KMS-11 (cell line): ENCODE measurements around the gene SGTA.

Experiments used
- H2AFZ ChIP-seq: fragments of 200-600 bp; sonication (generic); 2 replicates; pipeline ENCODE4 v1.6.1; 2016; ENCODE audit warnings: antibody characterized with exemption, mixed run types, low read depth
- H3K27ac ChIP-seq: fragments of 200-600 bp; sonication (generic); 2 replicates; pipeline ENCODE4 v1.6.1; 2016; ENCODE audit warnings: mild to moderate bottlenecking, mixed run types
- H3K27me3 ChIP-seq: fragments of 200-600 bp; sonication (generic); 2 replicates; pipeline ENCODE4 v1.6.1; 2017; ENCODE audit warnings: mild to moderate bottlenecking, low read depth, mixed run types, moderate library complexity; ENCODE audit not compliant: insufficient read depth
- H3K36me3 ChIP-seq: fragments of 200-600 bp; sonication (generic); 2 replicates; pipeline ENCODE4 v1.6.1; 2017; ENCODE audit warnings: mild to moderate bottlenecking, mixed run types; ENCODE audit not compliant: insufficient read depth
- H3K4me1 ChIP-seq: fragments of 200-600 bp; sonication (generic); 2 replicates; pipeline ENCODE4 v1.6.1; 2016; ENCODE audit warnings: mild to moderate bottlenecking, low read depth, mixed run types; ENCODE audit not compliant: poor library complexity, severe bottlenecking
- H3K4me2 ChIP-seq: fragments of 200-600 bp; sonication (generic); 2 replicates; pipeline ENCODE4 v1.7.0; 2016; ENCODE audit warnings: mild to moderate bottlenecking, mixed run types
- H3K4me3 ChIP-seq: fragments of 200-600 bp; sonication (generic); IDR thresholded peaks from 2 replicates; pipeline ENCODE4 v1.6.1; 2017; ENCODE audit warnings: low read depth, low read length, mixed read lengths; ENCODE audit not compliant: insufficient read depth
- H3K79me2 ChIP-seq: fragments of 200-600 bp; sonication (generic); 2 replicates; pipeline ENCODE4 v1.6.1; 2016; ENCODE audit warnings: low read depth, mixed run types; ENCODE audit not compliant: insufficient read depth
- H3K9ac ChIP-seq: fragments of 200-600 bp; sonication (generic); 2 replicates; pipeline ENCODE4 v1.6.1; 2016; ENCODE audit warnings: mild to moderate bottlenecking, mixed run types
- H4K20me1 ChIP-seq: fragments of 200-600 bp; sonication (generic); 2 replicates; pipeline ENCODE4 v1.6.1; 2016; ENCODE audit warnings: mild to moderate bottlenecking, mixed run types; ENCODE audit not compliant: insufficient read depth
- CTCF ChIP-seq: fragments of 200-600 bp; sonication (generic); conservative IDR thresholded peaks from 2 replicates; pipeline ENCODE4 v1.6.1; 2017; ENCODE audit warnings: low read depth, mild to moderate bottlenecking, antibody characterized with exemption, low read length, moderate library complexity, mixed read lengths

The SGTA gene

GRCh38 chr19:2791876-2792275 lies 8.8 kb upstream of the SGTA start:
- TF ChIP-seq CTCF, result no peak
- Histone ChIP-seq H3K4me1 (no peaks in the 10 kb centered on the region), H3K9ac (no peak overlapping the region), H3K27ac (no peak overlapping the region), H4K20me1 (no peaks in the 10 kb centered on the region), H3K4me2 (no peak overlapping the region), H3K4me3 (no peak overlapping the region), H3K36me3 (no peaks in the 10 kb centered on the region), H2AFZ (no peak overlapping the region), H3K79me2 (peaks cover 16% of the 10 kb centered on the region; the same call in 1 of the 2 replicates), H3K27me3 (no peaks in the 10 kb centered on the region)

GRCh38 chr19:2791440-2791839 lies 8.4 kb upstream of the SGTA start:
- Histone ChIP-seq H3K36me3 (no peaks in the 10 kb centered on the region), H2AFZ (no peak overlapping the region), H3K4me1 (peaks cover under 1% of the 10 kb centered on the region), H4K20me1 (no peaks in the 10 kb centered on the region), H3K79me2 (peaks cover 20% of the 10 kb centered on the region; the same call in 1 of the 2 replicates), H3K4me3 (no peak overlapping the region), H3K9ac (no peak overlapping the region), H3K4me2 (no peak overlapping the region), H3K27me3 (no peaks in the 10 kb centered on the region), H3K27ac (no peak overlapping the region)
- no peak for TF ChIP-seq CTCF

- no peak overlapping the region for H2AFZ ChIP-seq
- no peaks in the 10 kb centered on the region for H3K27me3 ChIP-seq
- no peaks in the 10 kb centered on the region for H4K20me1 ChIP-seq
- no peak overlapping the region for H3K4me3 ChIP-seq
- no peak overlapping the region for H3K27ac ChIP-seq
- H3K79me2 ChIP-seq, result peaks cover 27% of the 10 kb centered on the region
- no peak overlapping the region for H3K4me2 ChIP-seq
- no peak overlapping the region for H3K9ac ChIP-seq
- H3K36me3 ChIP-seq, result no peaks in the 10 kb centered on the region
- TF ChIP-seq CTCF, result no peak
- peaks cover 3% of the 10 kb centered on the region for H3K4me1 ChIP-seq
These were observed 7.6 kb upstream of the SGTA start for GRCh38 chr19:2790557-2791271.

GRCh38 chr19:2790194-2790556 lies 7.1 kb upstream of the SGTA start:
- no peak overlapping the region for H3K4me3 ChIP-seq
- H3K36me3 ChIP-seq, result no peaks in the 10 kb centered on the region
- H3K9ac ChIP-seq, result no peak overlapping the region
- H4K20me1 ChIP-seq, result no peaks in the 10 kb centered on the region
- H3K4me2 ChIP-seq, result no peak overlapping the region
- peaks cover 3% of the 10 kb centered on the region for H3K4me1 ChIP-seq
- no peaks in the 10 kb centered on the region for H3K27me3 ChIP-seq
- no peak overlapping the region for H3K27ac ChIP-seq
- no peak for TF ChIP-seq CTCF
- H2AFZ ChIP-seq, result no peak overlapping the region
- peaks cover 30% of the 10 kb centered on the region for H3K79me2 ChIP-seq
